HepG2 (cell line): ENCODE results near the gene TIFAB. TPM values are rescaled to one million over a fixed set of nuclear protein-coding genes. Genes with fewer than 3 reads are reported as not detected.
A peak's percentile ranks its signal among the peaks of the same experiment; 100 is the strongest.

Experiments used
- ATAC-seq: fragments of 200-7000 bp; cut with Tn5 transposase; 3 replicates; pipeline ENCODE4 v1.9.1; 2020; ENCODE audit warnings: mild to moderate bottlenecking, moderate library complexity
- BruUV-seq: library from RNA; stranded (reverse); fragments of 400-500 nt; replicated peaks from 2 replicates; lab custom pipeline; 2021; lab: Mats Ljungman, UMichigan
- CTCF ChIA-PET: fragments of 300-600 bp; formaldehyde crosslinking; extraction: SDS; loops from one replicate; lab custom pipeline; 2021; ENCODE audit warnings: low total read pairs, inconsistent platforms, low intra/inter-chr PET ratio; lab: Yijun Ruan, JAX
- POLR2A ChIA-PET: fragments of 350-600 bp; sonication (Branson Sonifier 250); formaldehyde crosslinking; loops from one replicate; lab custom pipeline; 2020; ENCODE audit warnings: antibody characterized with exemption, inconsistent platforms; lab: Yijun Ruan, JAX
- DNase-seq: peaks from one replicate; pipeline ENCODE4 v3.0.0-alpha.2; 2015; ENCODE audit warnings: low spot score
- FAIRE-seq: peaks from 3 replicates; lab custom pipeline; 2011; peaks lifted over from hg19 to GRCh38; lab: Jason Lieb, UNC
- H2AFZ ChIP-seq: one replicate; pipeline ENCODE4 v1.6.1; 2011; ENCODE audit warnings: low read length, inconsistent platforms
- H3K27ac ChIP-seq: fragments of 300-600 bp; 3 replicates; pipeline ENCODE4 v1.8.0; 2011; ENCODE audit warnings: mixed run types, mild to moderate bottlenecking, mixed read lengths, low read length, inconsistent platforms; ENCODE audit not compliant: insufficient read depth; ENCODE audit errors: extremely low read length
- H3K27me3 ChIP-seq, 2 experiments: fragments of 200-600 bp in 1 of 2; 2 replicates in 1 of 2; 3 replicates in 1 of 2; pipeline versions ENCODE4 v1.6.0 to v1.8.0; 2011; ENCODE audit warnings: low read length in 2 of 2, mild to moderate bottlenecking in 2 of 2, moderate library complexity in 2 of 2, inconsistent platforms in 1 of 2; ENCODE audit not compliant: insufficient read depth in 2 of 2, control insufficient read depth in 1 of 2
- H3K36me3 ChIP-seq, 2 experiments: fragments of 200-600 bp in 1 of 2; replicated peaks in 1 of 2; 2 replicates in 1 of 2; 3 replicates in 1 of 2; pipeline versions ENCODE4 v1.5.1 to v1.8.0; 2011; ENCODE audit warnings: low read length in 2 of 2, inconsistent platforms in 1 of 2; ENCODE audit not compliant: insufficient read depth in 2 of 2, control insufficient read depth in 1 of 2
- H3K4me1 ChIP-seq: 2 replicates; pipeline ENCODE4 v1.5.1; 2012; ENCODE audit warnings: low read length, inconsistent platforms; ENCODE audit not compliant: insufficient read depth
- H3K4me2 ChIP-seq: 2 replicates; pipeline ENCODE4 v1.6.0; 2011; ENCODE audit warnings: low read depth, low read length, inconsistent platforms
- H3K4me3 ChIP-seq, 3 experiments: fragments of 200-600 bp in 1 of 3; sonication (generic), shearing (Covaris generic) in 1 of 3; replicated peaks in 1 of 3; 2 replicates each; pipeline ENCODE4 v1.5.1; 2011 to 2016; ENCODE audit warnings: low read length in 3 of 3, inconsistent platforms in 2 of 3, low read depth in 2 of 3, mild to moderate bottlenecking in 2 of 3, control low read depth in 1 of 3, mixed read lengths in 1 of 3; ENCODE audit not compliant: insufficient read depth in 1 of 3
- H3K79me2 ChIP-seq: one replicate; pipeline ENCODE4 v1.6.1; 2011; ENCODE audit warnings: low read length, inconsistent platforms; ENCODE audit not compliant: insufficient read depth
- H3K9ac ChIP-seq: 2 replicates; pipeline ENCODE4 v1.6.0; 2011; ENCODE audit warnings: mild to moderate bottlenecking, low read depth, low read length, inconsistent platforms; ENCODE audit not compliant: insufficient read depth
- H3K9me3 ChIP-seq: 2 replicates; pipeline ENCODE4 v1.5.1; 2012; ENCODE audit warnings: mild to moderate bottlenecking, low read length
- H4K20me1 ChIP-seq: 2 replicates; pipeline ENCODE4 v1.6.0; 2011; ENCODE audit warnings: inconsistent platforms, mild to moderate bottlenecking, low read length, moderate library complexity; ENCODE audit not compliant: insufficient read depth
- ZNF33A ChIP-seq: sonication (generic); formaldehyde crosslinking; IDR thresholded peaks from 2 replicates; pipeline ENCODE4 v1.5.1; 2020; ENCODE audit warnings: missing genetic modification reagents, mild to moderate bottlenecking, moderate library complexity, borderline replicate concordance
- ZNF510 ChIP-seq: sonication (generic); formaldehyde crosslinking; IDR thresholded peaks from 2 replicates; pipeline ENCODE4 v1.4.0; 2020; ENCODE audit warnings: low read depth, mild to moderate bottlenecking, missing genetic modification reagents
- ZNF777 ChIP-seq: sonication (generic); formaldehyde crosslinking; IDR thresholded peaks from 2 replicates; pipeline ENCODE4 v1.4.0; 2020; ENCODE audit warnings: missing genetic modification reagents
- ZSCAN9 ChIP-seq: IDR thresholded peaks from 2 replicates; pipeline ENCODE4 v1.6.1; 2016; ENCODE audit warnings: borderline replicate concordance
- WGBS: methylation state at CpG from one replicate; pipeline ENCODE4 v1.1.6; 2017; ENCODE audit warnings: low lambda C conversion rate; 5-methylcytosine and 5-hydroxymethylcytosine counted together
- in situ Hi-C: cut with HindIII; loops from 2 replicates; pipeline ENCODE4 v1.10.0; 2017; ENCODE audit warnings: low pct_unique_long_range_greater_than_20kb; ENCODE audit not compliant: extremely low pct_ligation_motif_present
- intact Hi-C: fragments of 100-400 bp; cut with micrococcal nuclease; formaldehyde crosslinking; loops from one replicate; pipeline ENCODE4 v1.10.0; 2022; ENCODE audit not compliant: unreplicated experiment
- polyA plus RNA-seq, 8 experiments: library from polyadenylated mRNA; depleted of rRNA in 3 of 8; stranded (reverse) in 7 of 8; unstranded in 1 of 8; fragments of >200 nt; fragmentation: Illumina TruSeq in 4 of 8; extraction: Trizol in 4 of 8; gene quantifications; 2 replicates each; pipeline versions ENCODE4 v1.2.1 to v1.2.3, GENCODE V29; 2011 to 2016; ENCODE audit warnings: low read depth in 4 of 8, missing spikeins in 1 of 8, mixed read lengths in 1 of 8; ENCODE audit not compliant: insufficient read depth in 1 of 8
- total RNA-seq, 5 experiments: library from RNA; depleted of rRNA; stranded (reverse); fragments of >200 nt; fragmentation: Illumina TruSeq; extraction: Trizol; gene quantifications; 2 replicates each; pipeline ENCODE4 v1.2.3, GENCODE V29; 2016; ENCODE audit warnings: low read depth in 1 of 5
- TF ChIP-seq, protein P1 (sequence below): sonication (generic); formaldehyde crosslinking; IDR thresholded peaks from 2 replicates; pipeline ENCODE4 v1.4.0; 2020; ENCODE audit warnings: missing genetic modification reagents
- TF ChIP-seq, protein P2 (sequence below): sonication (generic); formaldehyde crosslinking; IDR thresholded peaks from 2 replicates; pipeline ENCODE4 v1.4.0; 2020; ENCODE audit warnings: mild to moderate bottlenecking, missing genetic modification reagents, borderline replicate concordance

The TIFAB gene
- total and polyA plus RNA-seq, 2 of the 13 experiments (the other 11 are each of a cell fraction or from before 2014, with no cell fraction given), result not detected

GRCh38 chr5:135443161-135443960, 8.8 kb downstream of the TIFAB start:
- intact Hi-C loops, result no loop called here
- Histone ChIP-seq H3K27ac (no peak overlapping the region), H3K9me3 (no peaks in the 10 kb centered on the region), H3K79me2 (no peaks in the 10 kb centered on the region), H3K4me3 (no peak overlapping the region), H3K9ac (no peak overlapping the region), H3K36me3 (no peaks in the 10 kb centered on the region), H4K20me1 (no peaks in the 10 kb centered on the region), H3K4me2 (no peak overlapping the region), H3K4me1 (peaks cover 2% of the 10 kb centered on the region), H2AFZ (no peak overlapping the region), H3K27me3 (peaks cover 6 to 74% of the 10 kb centered on the region in 2 experiments; a peak in 4 of 5 replicates)
- WGBS, result 8% methylated on average over 5 of the region's 6 CpGs
- no TSS peak for BruUV-seq
- CTCF ChIA-PET, result no interaction called here
- FAIRE-seq, result no peak
- POLR2A ChIA-PET, result no interaction called here
- TF ChIP-seq, protein P1, sequence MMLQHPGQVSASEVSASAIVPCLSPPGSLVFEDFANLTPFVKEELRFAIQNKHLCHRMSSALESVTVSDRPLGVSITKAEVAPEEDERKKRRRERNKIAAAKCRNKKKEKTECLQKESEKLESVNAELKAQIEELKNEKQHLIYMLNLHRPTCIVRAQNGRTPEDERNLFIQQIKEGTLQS, result no peak
- TF ChIP-seq, protein P2, sequence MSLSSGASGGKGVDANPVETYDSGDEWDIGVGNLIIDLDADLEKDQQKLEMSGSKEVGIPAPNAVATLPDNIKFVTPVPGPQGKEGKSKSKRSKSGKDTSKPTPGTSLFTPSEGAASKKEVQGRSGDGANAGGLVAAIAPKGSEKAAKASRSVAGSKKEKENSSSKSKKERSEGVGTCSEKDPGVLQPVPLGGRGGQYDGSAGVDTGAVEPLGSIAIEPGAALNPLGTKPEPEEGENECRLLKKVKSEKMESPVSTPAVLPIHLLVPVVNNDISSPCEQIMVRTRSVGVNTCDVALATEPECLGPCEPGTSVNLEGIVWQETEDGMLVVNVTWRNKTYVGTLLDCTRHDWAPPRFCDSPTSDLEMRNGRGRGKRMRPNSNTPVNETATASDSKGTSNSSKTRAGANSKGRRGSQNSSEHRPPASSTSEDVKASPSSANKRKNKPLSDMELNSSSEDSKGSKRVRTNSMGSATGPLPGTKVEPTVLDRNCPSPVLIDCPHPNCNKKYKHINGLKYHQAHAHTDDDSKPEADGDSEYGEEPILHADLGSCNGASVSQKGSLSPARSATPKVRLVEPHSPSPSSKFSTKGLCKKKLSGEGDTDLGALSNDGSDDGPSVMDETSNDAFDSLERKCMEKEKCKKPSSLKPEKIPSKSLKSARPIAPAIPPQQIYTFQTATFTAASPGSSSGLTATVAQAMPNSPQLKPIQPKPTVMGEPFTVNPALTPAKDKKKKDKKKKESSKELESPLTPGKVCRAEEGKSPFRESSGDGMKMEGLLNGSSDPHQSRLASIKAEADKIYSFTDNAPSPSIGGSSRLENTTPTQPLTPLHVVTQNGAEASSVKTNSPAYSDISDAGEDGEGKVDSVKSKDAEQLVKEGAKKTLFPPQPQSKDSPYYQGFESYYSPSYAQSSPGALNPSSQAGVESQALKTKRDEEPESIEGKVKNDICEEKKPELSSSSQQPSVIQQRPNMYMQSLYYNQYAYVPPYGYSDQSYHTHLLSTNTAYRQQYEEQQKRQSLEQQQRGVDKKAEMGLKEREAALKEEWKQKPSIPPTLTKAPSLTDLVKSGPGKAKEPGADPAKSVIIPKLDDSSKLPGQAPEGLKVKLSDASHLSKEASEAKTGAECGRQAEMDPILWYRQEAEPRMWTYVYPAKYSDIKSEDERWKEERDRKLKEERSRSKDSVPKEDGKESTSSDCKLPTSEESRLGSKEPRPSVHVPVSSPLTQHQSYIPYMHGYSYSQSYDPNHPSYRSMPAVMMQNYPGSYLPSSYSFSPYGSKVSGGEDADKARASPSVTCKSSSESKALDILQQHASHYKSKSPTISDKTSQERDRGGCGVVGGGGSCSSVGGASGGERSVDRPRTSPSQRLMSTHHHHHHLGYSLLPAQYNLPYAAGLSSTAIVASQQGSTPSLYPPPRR (CRISPR knock-in tag), result no peak
- TF ChIP-seq ZNF33A (no peak), ZNF510 (CRISPR knock-in tag) (no peak), ZSCAN9 (no peak), ZNF777 (CRISPR knock-in tag) (no peak)
- no peak for DNase-seq
- in situ Hi-C loops, result no loop called here
- peak; percentile 32; the same call in 1 of the 3 replicates for ATAC-seq
